Ishikawa (cell line): ENCODE measurements around the gene LMOD2.

Experiments used
- CEBPB ChIP-seq: IDR thresholded peaks from 2 replicates; pipeline ENCODE4 v1.6.1; 2012
- EP300 ChIP-seq: IDR thresholded peaks from 2 replicates; pipeline ENCODE4 v1.6.1; 2012; ENCODE audit warnings: borderline replicate concordance
- TAF1 ChIP-seq: IDR thresholded peaks from 2 replicates; pipeline ENCODE4 v1.6.1; 2012; ENCODE audit warnings: low read depth, mild to moderate bottlenecking
- TCF12 ChIP-seq: IDR thresholded peaks from 2 replicates; pipeline ENCODE4 v1.6.1; 2012; ENCODE audit warnings: low read depth
- TEAD4 ChIP-seq: IDR thresholded peaks from 2 replicates; pipeline ENCODE4 v1.6.1; 2012
- YY1 ChIP-seq: IDR thresholded peaks from 2 replicates; pipeline ENCODE4 v1.6.1; 2012; ENCODE audit warnings: low read depth

DNA sequence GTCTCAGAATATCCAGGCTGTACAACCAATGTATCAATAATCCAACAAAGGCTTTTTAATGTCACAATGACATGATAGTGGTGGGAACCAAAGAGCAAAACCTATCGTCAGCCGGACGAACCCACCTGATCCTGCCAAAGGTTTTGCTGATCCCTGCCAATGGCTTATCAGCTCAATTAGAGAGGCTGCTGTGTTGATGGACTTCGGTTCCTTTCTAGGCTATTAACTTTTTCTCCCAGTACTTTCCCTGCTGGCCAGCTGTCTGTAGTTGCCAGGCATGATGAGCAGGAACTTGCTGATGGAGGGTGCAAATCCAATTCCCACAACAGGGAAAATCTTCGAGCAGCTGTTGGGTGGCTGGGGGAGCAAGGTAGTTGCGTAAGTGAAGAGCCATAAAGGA, 2.4 kb downstream of the LMOD2 start:
- TF ChIP-seq YY1 (no peak), CEBPB (no peak), TCF12 (no peak), TAF1 (no peak), TEAD4 (no peak), EP300 (no peak)
